Karpas-422 (cell line): ENCODE results near the gene FGF12. TPM values are rescaled to one million over a fixed set of nuclear protein-coding genes. Genes with fewer than 3 reads are reported as not detected.
"Not testable (repeated sequence)": the region's sequence is repeated elsewhere in the genome, so short reads cannot be mapped to it uniquely, and the experiment has no call there.

ENCODE experiments used
- DNase-seq: peaks from one replicate; pipeline ENCODE4 v3.0.0-alpha.2; 2015
- H2AFZ ChIP-seq: fragments of 200-600 bp; sonication (generic); 2 replicates; pipeline ENCODE4 v1.6.1; 2014; ENCODE audit warnings: antibody characterized with exemption, low read length, mixed read lengths
- H3K27ac ChIP-seq: fragments of 200-600 bp; sonication (generic); 2 replicates; pipeline ENCODE4 v1.5.1; 2014; ENCODE audit warnings: mild to moderate bottlenecking, low read length, moderate library complexity
- H3K27me3 ChIP-seq: fragments of 200-600 bp; sonication (generic); 2 replicates; pipeline ENCODE4 v1.6.1; 2014; ENCODE audit warnings: low read length, mixed read lengths
- H3K36me3 ChIP-seq: fragments of 200-600 bp; sonication (generic); 2 replicates; pipeline ENCODE4 v1.6.1; 2014; ENCODE audit warnings: low read length, mixed read lengths; ENCODE audit not compliant: insufficient read depth
- H3K4me1 ChIP-seq: fragments of 200-600 bp; sonication (generic); 2 replicates; pipeline ENCODE4 v1.6.1; 2014; ENCODE audit warnings: mild to moderate bottlenecking, low read length, mixed read lengths
- H3K4me2 ChIP-seq: fragments of 200-600 bp; sonication (generic); 2 replicates; pipeline ENCODE4 v1.6.1; 2014; ENCODE audit warnings: low read length, low read depth, mild to moderate bottlenecking; ENCODE audit not compliant: poor library complexity, severe bottlenecking
- H3K4me3 ChIP-seq: fragments of 200-600 bp; sonication (generic); 2 replicates; pipeline ENCODE4 v1.5.1; 2014; ENCODE audit warnings: mild to moderate bottlenecking, antibody characterized with exemption, low read length, mixed read lengths
- H3K79me2 ChIP-seq: fragments of 200-600 bp; sonication (generic); 2 replicates; pipeline ENCODE4 v1.6.1; 2014; ENCODE audit warnings: mild to moderate bottlenecking, low read length, mixed read lengths
- H3K9ac ChIP-seq: fragments of 200-600 bp; sonication (generic); 2 replicates; pipeline ENCODE4 v1.6.0; 2014; ENCODE audit warnings: low read length
- H3K9me2 ChIP-seq: fragments of 200-600 bp; sonication (generic), shearing (Covaris generic); replicated peaks from 2 replicates; pipeline ENCODE4 v1.6.0; 2014; ENCODE audit warnings: mild to moderate bottlenecking, low read length, moderate library complexity; ENCODE audit not compliant: insufficient read depth
- H3K9me3 ChIP-seq: fragments of 300-700, 200-600 bp; sonication (generic); 2 replicates; pipeline ENCODE4 v1.6.1; 2014; ENCODE audit warnings: low read length, mixed read lengths
- H4K20me1 ChIP-seq: fragments of 200-600 bp; sonication (generic); 2 replicates; pipeline ENCODE4 v1.6.1; 2014; ENCODE audit warnings: mild to moderate bottlenecking, antibody characterized with exemption, low read length, low read depth; ENCODE audit not compliant: insufficient read depth
- total RNA-seq: library from RNA; depleted of rRNA; stranded (reverse); fragments of >200 nt; shearing (Covaris generic); gene quantifications from 2 replicates; pipeline ENCODE4 v1.2.3, GENCODE V29; 2014; ENCODE audit warnings: low replicate concordance; rRNA removed

FGF12 gene
- total RNA-seq, result not detected in 2 replicates

GRCh38 chr3:192727032-192727847, at the start of gene FGF12:
TSS of gene FGF12 (minus strand) at chr3:192727541.
- H3K36me3 ChIP-seq, result no peaks in the 10 kb centered on the region
- no peaks in the 10 kb centered on the region for H3K27me3 ChIP-seq
- H4K20me1 ChIP-seq, result no peaks in the 10 kb centered on the region
- H3K9me3 ChIP-seq, result no peaks in the 10 kb centered on the region
- H3K79me2 ChIP-seq, result no peaks in the 10 kb centered on the region
- H3K27ac ChIP-seq, result no peak within 1 kb of the TSS
- no peak within 1 kb of the TSS for H2AFZ ChIP-seq
- no peak for DNase-seq
- H3K9ac ChIP-seq, result no peak within 1 kb of the TSS
- no peaks in the 10 kb centered on the region for H3K9me2 ChIP-seq
- H3K4me3 ChIP-seq, result no peak within 1 kb of the TSS
- no peak within 1 kb of the TSS for H3K4me2 ChIP-seq
- H3K4me1 ChIP-seq, result no peaks in the 10 kb centered on the region

DNA sequence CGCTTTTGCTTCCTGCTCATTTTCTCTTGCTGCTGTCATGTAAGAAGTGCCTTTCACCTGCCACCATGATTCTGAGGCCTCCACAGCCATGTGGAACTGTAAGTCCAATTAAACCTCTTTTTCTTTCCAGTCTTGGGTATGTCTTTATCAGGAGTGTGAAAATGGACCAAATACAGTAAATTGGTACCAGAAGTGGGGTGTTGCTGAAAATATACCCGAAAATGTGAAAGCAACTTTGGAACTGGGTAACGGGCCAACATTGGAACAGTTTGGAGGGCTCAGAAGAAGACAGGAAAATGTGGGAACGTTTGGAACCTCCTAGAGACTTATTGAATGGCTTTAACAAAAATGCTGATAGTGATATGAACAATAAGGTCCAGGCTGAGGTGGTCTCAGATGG, 47.0 kb upstream of the FGF12 start:
- not testable (repeated sequence) for H3K9ac ChIP-seq, H3K9me3 ChIP-seq, H3K36me3 ChIP-seq, H4K20me1 ChIP-seq, H3K9me2 ChIP-seq, H3K4me3 ChIP-seq, DNase-seq, H3K4me1 ChIP-seq, H3K27me3 ChIP-seq, H3K27ac ChIP-seq, H2AFZ ChIP-seq, H3K4me2 ChIP-seq, H3K79me2 ChIP-seq

GRCh38 chr3:192772240-192772894, 45.0 kb upstream of the FGF12 start:
- Histone ChIP-seq H4K20me1 (no peaks in the 10 kb centered on the region), H3K4me2 (no peak overlapping the region), H3K27me3 (no peaks in the 10 kb centered on the region), H2AFZ (no peak overlapping the region), H3K4me1 (no peaks in the 10 kb centered on the region), H3K79me2 (no peaks in the 10 kb centered on the region), H3K27ac (no peak overlapping the region), H3K4me3 (no peak overlapping the region), H3K36me3 (no peaks in the 10 kb centered on the region), H3K9me2 (no peaks in the 10 kb centered on the region), H3K9me3 (no peaks in the 10 kb centered on the region), H3K9ac (no peak overlapping the region)
- DNase-seq, result peak; percentile 65

DNA sequence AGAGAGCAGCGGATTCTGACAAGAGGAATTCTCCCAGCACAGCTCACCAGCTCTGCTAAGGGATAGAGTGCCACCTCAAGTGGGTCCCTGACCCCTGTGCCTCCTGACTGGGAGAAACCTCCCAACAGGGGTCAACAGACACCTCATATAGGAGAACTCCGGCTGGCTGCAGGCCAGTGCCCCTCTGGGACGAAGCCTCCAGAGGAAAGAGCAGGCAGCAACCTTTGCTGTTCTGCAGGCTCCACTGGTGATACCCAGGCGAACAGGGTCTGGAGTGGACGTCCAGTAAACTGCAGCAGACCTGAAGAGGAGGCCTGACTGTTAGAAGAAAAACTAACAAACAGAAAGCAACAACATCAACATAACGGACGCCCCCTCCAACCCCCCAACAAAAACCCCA, 31.3 kb upstream of the FGF12 start:
- H3K9me2 ChIP-seq, result no peaks in the 10 kb centered on the region
- H3K79me2 ChIP-seq, result no peaks in the 10 kb centered on the region
- no peak overlapping the region for H3K9ac ChIP-seq
- no peak overlapping the region for H3K27ac ChIP-seq
- H3K36me3 ChIP-seq, result no peaks in the 10 kb centered on the region
- no peaks in the 10 kb centered on the region for H3K4me1 ChIP-seq
- no peaks in the 10 kb centered on the region for H4K20me1 ChIP-seq
- no peaks in the 10 kb centered on the region for H3K27me3 ChIP-seq
- H3K9me3 ChIP-seq, result no peaks in the 10 kb centered on the region
- no peak overlapping the region for H3K4me3 ChIP-seq
- H2AFZ ChIP-seq, result no peak overlapping the region
- no peak for DNase-seq
- H3K4me2 ChIP-seq, result no peak overlapping the region

DNA sequence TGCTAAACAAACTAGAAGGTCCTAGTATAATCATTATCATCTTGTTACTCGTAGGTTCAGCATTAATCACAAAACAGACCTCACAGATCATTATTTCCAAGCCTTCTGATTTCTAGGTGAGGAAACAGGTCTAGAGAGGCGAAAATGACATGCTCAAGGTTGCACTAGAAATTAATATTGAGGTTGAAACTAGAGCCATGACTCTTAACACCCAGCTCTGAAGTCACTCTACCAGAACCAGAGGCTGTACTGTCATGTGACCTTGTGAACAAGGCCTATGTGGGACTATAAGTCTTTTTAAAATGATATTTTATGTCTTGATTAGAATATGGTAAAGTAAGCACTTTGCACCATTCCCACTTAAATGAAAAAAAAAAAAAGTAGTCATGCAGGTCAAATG, 23.8 kb upstream of the FGF12 start:
- Histone ChIP-seq H3K36me3 (no peaks in the 10 kb centered on the region), H2AFZ (no peak overlapping the region), H4K20me1 (no peaks in the 10 kb centered on the region), H3K4me1 (no peaks in the 10 kb centered on the region), H3K9ac (no peak overlapping the region), H3K79me2 (no peaks in the 10 kb centered on the region), H3K4me3 (no peak overlapping the region), H3K4me2 (no peak overlapping the region), H3K27ac (no peak overlapping the region), H3K9me2 (no peaks in the 10 kb centered on the region), H3K9me3 (no peaks in the 10 kb centered on the region), H3K27me3 (no peaks in the 10 kb centered on the region; the same call in 1 of the 2 replicates)
- DNase-seq, result no peak

GRCh38 chr3:192750201-192750600, 22.9 kb upstream of the FGF12 start:
- H3K4me2 ChIP-seq, result no peak overlapping the region
- H3K27ac ChIP-seq, result no peak overlapping the region
- no peaks in the 10 kb centered on the region for H4K20me1 ChIP-seq
- no peaks in the 10 kb centered on the region for H3K79me2 ChIP-seq
- no peaks in the 10 kb centered on the region for H3K9me2 ChIP-seq
- H3K27me3 ChIP-seq, result no peaks in the 10 kb centered on the region; the same call in 1 of the 2 replicates
- H3K4me1 ChIP-seq, result no peaks in the 10 kb centered on the region
- H3K36me3 ChIP-seq, result no peaks in the 10 kb centered on the region
- H2AFZ ChIP-seq, result no peak overlapping the region
- no peak for DNase-seq
- no peak overlapping the region for H3K4me3 ChIP-seq
- no peak overlapping the region for H3K9ac ChIP-seq
- H3K9me3 ChIP-seq, result no peaks in the 10 kb centered on the region

DNA sequence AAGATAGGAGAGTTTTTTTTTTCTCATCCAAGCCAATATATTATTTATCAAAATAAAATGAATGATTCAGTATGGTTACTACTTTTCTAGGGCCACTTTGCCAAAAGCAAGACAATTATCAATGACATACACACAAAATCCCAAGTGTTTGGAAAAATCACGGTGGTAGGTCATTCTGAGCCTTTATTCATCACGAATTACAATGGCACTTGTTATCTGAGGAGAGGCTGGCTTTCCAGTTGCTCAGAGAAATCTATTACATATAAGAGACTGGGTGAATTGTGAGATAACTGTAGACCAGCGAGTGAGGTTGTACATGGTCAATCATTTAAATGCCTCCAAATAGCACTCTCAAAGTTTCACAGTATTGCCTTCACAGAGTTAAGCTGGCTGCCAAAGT, 20.4 kb upstream of the FGF12 start:
- Histone ChIP-seq H3K4me2 (no peak overlapping the region), H2AFZ (no peak overlapping the region), H4K20me1 (no peaks in the 10 kb centered on the region), H3K27ac (no peak overlapping the region), H3K4me1 (no peaks in the 10 kb centered on the region), H3K4me3 (no peak overlapping the region), H3K36me3 (no peaks in the 10 kb centered on the region), H3K27me3 (no peaks in the 10 kb centered on the region; the same call in 1 of the 2 replicates), H3K9me2 (no peaks in the 10 kb centered on the region), H3K9me3 (no peaks in the 10 kb centered on the region), H3K79me2 (no peaks in the 10 kb centered on the region), H3K9ac (no peak overlapping the region)
- no peak for DNase-seq

DNA sequence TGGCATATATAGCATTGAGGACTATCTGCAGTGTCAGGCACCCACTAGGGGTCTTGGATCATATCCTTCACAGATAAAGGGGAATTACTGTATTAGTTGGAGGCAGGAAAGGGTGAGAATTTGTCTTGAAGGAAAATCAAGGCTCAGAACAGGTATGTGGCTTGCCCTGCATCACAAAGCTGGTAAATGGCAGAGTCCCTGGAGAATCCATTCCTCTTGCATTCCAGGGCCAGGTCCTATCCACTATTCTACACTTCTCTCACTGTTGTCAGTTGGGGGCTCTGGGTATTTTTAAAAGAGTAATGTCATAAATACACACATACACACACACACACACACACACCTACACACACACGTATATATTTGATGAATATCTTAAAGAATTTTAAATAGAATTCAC, 19.8 kb upstream of the FGF12 start:
- Histone ChIP-seq H3K4me3 (no peak overlapping the region), H3K36me3 (no peaks in the 10 kb centered on the region)

More for the DNA sequence above, 19.8 kb upstream of the FGF12 start:
- Histone ChIP-seq H3K27me3 (no peaks in the 10 kb centered on the region; the same call in 1 of the 2 replicates), H4K20me1 (no peaks in the 10 kb centered on the region), H2AFZ (no peak overlapping the region), H3K4me2 (no peak overlapping the region), H3K27ac (no peak overlapping the region), H3K9me2 (no peaks in the 10 kb centered on the region), H3K79me2 (no peaks in the 10 kb centered on the region), H3K9ac (no peak overlapping the region), H3K9me3 (no peaks in the 10 kb centered on the region), H3K4me1 (no peaks in the 10 kb centered on the region)
- no peak for DNase-seq
